GM19238 (cell line): Measurements from ENCODE around the gene GRIA4.
"Not testable (repeated sequence)": the region's sequence is repeated elsewhere in the genome, so short reads cannot be mapped to it uniquely, and the experiment has no call there.

Experiments
- DNase-seq: peaks from one replicate; pipeline ENCODE4 v3.0.0; 2011; ENCODE audit warnings: low spot score; ENCODE audit not compliant: insufficient read length

The GRIA4 gene

GRCh38 chr11:105785850-105786249 is 176.0 kb downstream of the GRIA4 start:
- DNase-seq: not testable (repeated sequence)

DNA sequence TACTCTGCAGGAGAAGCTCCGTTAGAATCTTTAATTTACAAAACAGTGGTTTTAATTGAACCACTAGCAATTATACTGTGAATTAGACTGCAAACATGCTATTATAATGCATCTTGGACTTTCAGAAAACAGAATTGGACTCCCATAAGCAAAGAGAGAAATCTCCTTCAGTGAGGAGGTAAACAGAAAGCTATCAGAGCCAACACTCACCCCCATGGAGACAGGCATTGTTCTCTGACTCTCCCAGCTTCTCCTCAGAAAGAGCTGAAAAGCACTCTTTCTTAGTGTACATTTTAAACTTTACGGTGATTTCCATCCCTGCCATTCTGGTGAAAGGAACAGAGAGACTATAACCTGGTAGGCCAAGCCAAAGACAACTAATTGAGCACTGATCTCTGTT is 176.9 kb downstream of the GRIA4 start:
- no peak for DNase-seq

- DNase-seq: no peak
Observed at GRCh38 chr11:105789579-105790420, 179.9 kb downstream of the GRIA4 start.

DNA sequence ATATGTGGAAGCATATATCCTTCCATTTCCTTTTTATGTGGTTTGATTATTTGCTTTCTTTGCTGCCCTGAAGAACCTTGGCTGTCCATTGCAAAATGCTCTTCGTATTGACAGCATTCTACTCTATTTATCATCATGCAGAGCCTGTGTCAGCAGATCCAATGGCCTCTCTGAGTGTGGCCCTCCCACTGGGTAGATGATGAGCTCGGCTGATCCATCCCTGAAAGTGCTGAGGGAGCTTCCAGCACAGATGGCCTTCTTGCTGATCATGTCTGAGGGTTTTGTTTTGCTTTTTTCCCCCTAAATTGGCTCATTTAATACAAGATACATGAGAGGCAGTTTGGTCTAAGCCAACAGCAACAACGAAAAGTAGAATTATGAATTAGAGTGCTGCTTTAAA is 181.0 kb downstream of the GRIA4 start:
- DNase-seq: no peak

- no peak for DNase-seq
Observed at GRCh38 chr11:105793092-105793491, 183.2 kb downstream of the GRIA4 start.

DNA sequence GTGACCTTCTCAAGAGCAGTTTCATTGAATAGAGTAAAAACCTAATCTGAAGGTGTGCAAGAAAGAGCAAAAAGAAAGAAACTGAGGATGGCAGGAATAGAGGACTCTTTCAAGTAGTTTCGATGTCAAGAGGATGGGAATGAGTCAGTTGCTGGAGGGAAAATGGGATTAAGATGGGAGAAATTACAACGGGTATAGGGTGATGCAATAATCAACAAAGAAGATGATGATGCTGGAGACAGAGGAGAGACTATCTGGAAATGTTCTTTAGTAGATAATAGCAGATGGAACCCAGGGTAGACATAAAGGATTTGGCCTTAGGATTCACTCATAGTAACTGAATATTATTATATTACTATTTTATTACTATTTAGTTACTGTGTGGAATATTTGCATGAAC is 189.4 kb downstream of the GRIA4 start:
- no peak for DNase-seq

DNA sequence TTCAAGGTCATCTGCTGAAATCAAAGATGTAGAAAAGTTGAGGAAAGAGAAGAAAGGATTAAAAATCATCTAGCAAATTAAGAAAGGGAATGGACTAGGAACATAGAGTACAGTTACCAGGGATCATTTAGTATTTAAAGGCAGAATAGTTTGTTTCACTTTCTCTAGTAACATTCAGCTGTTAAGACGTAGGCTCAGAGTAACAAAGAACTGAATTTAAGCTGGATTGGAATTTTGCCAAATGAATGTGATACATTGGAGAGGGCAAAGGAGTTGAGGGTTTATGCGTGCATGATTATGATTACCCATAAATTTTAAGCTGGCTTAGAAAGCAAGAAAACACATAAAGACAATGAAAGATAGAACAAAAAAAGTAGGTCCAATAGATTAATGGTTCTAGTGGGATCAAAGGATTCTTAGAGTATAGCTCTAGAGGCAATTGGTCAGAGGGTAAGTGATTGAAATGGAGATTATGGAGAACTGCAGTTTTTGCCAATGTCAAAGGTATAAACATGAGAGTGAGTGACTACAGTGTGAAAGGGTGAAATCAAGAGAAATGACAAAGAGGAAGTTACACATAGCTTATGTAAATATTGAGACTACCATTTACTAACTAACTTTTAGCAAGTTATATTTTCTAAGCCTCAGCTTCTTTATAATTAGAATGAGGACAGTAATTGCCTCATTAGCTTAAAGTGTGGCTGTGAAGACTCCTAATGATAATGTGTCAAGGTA is 190.0 kb downstream of the GRIA4 start:
- DNase-seq: no peak

DNA sequence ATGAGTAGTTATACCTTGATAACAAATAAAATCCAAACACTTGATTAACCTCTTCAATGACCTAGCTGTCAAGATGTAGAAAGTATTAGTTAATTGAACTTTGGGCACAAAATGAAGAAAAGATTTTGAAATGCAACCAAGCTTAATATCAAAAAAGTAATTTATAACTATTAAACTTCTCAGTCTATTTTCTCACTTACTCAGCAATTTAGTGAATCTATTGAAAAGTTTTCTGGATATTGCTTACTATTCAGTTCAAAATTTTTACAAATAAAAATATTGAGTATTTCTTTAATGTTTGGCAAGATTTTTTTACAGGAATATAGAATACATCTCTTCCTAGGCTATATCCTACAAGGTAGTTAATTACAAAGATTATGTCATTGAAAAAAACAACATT is 192.5 kb downstream of the GRIA4 start:
- no peak for DNase-seq

- DNase-seq: no peak
Observed at GRCh38 chr11:105811242-105811641, 201.4 kb downstream of the GRIA4 start.

GRCh38 chr11:105821372-105821771 is 211.5 kb downstream of the GRIA4 start:
- DNase-seq: no peak

- no peak for DNase-seq
Observed at GRCh38 chr11:105821781-105822180, 211.9 kb downstream of the GRIA4 start.

- DNase-seq: no peak
Observed at GRCh38 chr11:105823495-105824033, 213.7 kb downstream of the GRIA4 start.

- no peak for DNase-seq
Observed at GRCh38 chr11:105824457-105825013, 214.7 kb downstream of the GRIA4 start.

GRCh38 chr11:105825141-105825540 is 215.3 kb downstream of the GRIA4 start:
- no peak for DNase-seq

DNA sequence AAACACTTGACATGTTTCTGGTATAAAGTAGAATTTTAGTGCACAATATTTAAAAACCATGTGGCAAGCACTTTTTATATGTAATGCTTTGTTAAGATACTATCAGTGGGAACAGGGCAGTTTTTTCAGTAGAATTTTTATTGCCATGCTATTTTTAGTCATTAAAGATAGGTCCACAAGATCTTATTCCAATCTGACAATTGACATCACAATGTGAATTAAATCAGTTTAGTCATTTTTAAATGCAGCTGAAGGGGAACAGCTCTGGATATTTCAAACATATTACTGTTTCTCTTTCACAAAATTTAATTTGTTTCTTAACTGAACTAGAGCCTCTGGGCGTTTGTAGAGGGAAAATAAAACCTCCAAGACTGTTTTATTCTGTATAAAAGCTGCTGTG is 218.0 kb downstream of the GRIA4 start:
- no peak for DNase-seq

DNA sequence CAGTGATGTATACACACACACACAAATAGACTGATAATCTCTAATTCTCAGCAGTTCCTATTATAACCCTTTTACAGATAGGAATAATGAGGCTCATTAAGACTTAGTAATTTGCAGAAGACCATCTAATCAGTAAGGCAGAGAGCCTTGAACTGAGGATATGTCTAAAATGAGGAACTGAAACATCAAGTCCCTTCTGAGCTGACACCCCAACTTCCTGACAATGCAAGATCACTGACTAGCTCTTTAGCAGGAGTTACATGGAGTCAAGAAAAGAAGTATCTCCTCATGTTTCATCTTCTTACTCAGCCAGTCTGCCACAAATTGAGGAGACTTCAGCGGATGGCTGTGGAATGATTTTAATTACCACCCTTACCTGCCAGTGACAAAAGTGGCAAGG is 219.2 kb downstream of the GRIA4 start:
- no peak for DNase-seq

DNA sequence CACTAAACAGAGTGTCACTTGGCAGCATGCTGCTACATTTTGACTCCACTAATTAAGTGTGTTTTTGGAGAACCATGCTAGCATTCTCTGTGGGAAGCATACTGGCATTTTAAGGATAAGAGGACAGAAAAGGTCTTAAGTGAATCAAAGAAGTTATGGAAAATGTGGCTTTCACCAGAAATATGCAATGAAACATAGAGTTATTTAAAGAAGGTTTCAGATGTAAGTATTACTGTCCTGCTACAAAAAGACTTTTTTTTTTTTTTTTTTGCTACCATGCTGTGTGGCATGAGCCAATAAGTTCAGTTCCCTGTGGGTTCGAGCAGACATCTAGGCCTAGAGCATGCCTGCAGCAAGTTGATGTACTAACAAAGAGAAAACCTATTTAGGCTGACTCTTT is 224.6 kb downstream of the GRIA4 start:
- DNase-seq: no peak

- DNase-seq: no peak
Observed at GRCh38 chr11:105838668-105839384, 229.0 kb downstream of the GRIA4 start.

- no peak for DNase-seq
Observed at GRCh38 chr11:105840391-105840790, 230.5 kb downstream of the GRIA4 start.

DNA sequence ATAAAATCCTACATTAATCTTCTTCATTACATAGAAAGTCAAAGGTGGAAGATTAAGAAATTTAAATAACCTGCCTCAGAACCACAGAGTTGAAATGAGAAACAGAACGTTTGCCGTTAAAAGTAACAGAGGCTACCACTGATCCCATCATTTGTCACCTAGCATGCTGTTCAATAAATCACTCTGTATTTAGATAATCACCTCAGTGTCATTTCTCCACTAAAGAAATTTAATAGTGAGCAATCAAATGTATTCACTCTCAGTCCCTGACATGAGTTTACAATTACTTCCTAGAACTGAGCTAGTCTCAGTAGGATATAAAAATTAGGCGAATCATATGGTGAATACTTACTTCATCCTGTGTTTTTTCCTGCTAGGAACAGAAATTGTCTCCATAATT is 242.5 kb downstream of the GRIA4 start:
- no peak for DNase-seq

DNA sequence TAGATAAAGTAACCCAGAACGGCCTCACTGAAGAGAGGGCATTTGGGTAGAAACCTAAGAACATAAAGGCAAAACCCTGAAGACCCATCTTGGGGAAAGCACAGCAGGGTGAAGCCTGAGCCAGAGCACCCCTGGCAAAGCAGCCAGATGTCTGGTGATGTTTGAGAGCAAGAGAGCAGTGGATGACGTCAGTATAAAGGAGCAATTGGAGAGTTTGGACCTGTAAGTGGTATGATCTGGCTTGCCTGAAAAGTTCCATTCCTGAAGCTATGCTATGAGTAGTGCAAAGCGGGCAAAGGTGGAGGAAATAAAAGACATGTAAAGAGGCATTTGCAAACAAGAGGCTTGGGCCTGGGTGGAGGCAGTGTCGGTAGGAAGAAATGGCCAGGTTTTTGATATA is 244.4 kb downstream of the GRIA4 start:
- no peak for DNase-seq

DNA sequence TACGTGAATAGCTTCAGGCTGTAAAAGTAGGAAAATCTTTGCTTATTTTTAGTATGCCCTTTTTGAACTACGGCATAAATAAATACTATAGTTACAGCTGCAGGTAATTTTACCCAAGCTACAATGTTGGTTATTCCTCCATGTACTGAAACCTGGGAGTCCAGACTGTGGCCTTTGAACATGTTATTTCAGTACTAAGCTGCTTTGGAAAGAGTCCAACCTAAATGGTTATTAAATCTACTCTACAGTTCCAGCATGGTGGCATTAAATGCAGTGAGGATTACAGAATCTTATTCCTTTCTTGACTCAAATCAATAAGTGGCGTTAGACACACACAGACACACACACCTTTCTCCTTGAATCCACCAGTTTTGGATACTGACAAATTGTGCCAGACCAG is 247.1 kb downstream of the GRIA4 start:
- DNase-seq: no peak
